Skin epidermis (tissue), 12 donors: Measurements from ENCODE around the gene PITX3.
"Not testable (repeated sequence)": the region's sequence is repeated elsewhere in the genome, so short reads cannot be mapped to it uniquely, and the experiment has no call there.

Experiments used
- H3K27ac ChIP-seq, 21 experiments: fragments of 200-600 bp; sonication (generic) in 11 of 21; one replicate each; pipeline ENCODE4 v1.5.0; 2020; ENCODE audit warnings: mild to moderate bottlenecking in 3 of 21, inconsistent platforms in 2 of 21, moderate library complexity in 2 of 21
- H3K4me3 ChIP-seq, 7 experiments: fragments of 200-600 bp; sonication (generic) in 2 of 7; one replicate each; pipeline ENCODE4 v1.5.0; 2020; ENCODE audit warnings: inconsistent platforms in 2 of 7, mild to moderate bottlenecking in 2 of 7, moderate library complexity in 1 of 7

The PITX3 gene

DNA sequence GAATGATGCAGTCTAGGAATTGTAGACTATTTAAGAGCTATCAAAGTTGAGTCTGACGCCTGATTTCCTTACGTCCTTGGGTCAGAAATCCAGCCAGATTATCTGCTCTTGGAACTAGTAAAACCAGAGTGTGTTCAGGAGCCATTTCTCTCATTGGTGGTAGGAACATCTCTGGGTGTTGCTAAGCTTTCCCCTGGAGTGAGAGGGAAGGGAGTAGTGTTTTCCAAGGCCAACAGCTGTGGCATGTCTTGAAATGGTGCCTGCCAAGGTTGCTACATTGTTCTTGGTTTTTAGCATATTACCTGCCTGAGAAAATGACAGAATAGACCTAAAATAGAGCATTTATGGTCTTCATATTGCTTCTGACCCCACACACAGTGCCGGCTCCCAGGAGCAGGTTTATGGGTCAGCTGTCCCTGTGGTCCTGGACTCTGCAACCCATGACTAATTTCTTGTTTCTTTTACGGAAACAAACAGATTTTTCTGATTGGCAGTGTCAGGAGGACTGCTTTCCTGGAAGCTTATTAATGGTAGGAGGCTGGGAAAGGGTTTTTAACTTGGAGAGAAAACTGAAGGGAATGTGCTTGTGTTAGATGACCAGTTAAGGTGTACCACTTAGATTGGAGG, 21.5 kb upstream of the PITX3 start:
- H3K4me3 ChIP-seq: no peak overlapping the region
- H3K27ac ChIP-seq: no peak overlapping the region

DNA sequence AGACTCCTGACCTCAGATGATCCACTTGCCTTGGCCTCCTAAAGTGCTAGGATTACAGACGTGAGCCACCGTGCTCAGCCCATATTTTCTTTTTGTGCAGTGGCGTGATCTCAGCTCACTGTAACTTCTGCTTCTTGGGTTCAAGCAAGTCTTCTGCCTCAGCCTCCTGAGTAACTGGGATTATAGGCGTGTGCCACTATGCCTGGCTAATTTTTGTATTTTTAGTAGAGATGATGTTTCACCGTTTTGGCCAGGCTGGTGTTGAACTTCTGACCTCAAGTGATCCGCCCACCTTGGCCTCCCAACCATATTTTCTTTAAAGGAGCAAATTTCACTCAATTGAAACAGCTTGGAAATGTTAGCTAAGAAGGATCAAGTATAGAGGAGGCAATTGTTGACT, 20.5 kb upstream of the PITX3 start:
- no peak overlapping the region for H3K4me3 ChIP-seq
- H3K27ac ChIP-seq: no peak overlapping the region

DNA sequence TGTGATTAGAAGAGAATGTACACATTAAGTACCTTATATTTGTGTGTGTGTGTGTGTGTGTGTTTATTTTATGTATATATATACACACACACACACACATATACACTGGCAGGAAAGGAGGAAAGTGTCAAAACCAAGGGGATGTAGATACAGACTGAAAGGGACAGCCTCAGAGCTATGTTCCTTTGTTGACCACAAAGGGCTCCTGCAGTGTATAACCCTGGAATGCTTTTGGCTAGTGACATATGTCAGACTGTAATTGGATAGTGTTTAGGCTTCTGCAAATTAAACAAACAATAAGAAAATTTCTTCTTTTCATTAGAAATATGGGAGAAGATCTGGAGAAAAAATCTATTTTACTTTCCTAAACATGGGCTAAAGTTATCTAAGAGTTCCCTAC, 19.9 kb upstream of the PITX3 start:
- Histone ChIP-seq H3K4me3 (no peak overlapping the region), H3K27ac (no peak overlapping the region)

DNA sequence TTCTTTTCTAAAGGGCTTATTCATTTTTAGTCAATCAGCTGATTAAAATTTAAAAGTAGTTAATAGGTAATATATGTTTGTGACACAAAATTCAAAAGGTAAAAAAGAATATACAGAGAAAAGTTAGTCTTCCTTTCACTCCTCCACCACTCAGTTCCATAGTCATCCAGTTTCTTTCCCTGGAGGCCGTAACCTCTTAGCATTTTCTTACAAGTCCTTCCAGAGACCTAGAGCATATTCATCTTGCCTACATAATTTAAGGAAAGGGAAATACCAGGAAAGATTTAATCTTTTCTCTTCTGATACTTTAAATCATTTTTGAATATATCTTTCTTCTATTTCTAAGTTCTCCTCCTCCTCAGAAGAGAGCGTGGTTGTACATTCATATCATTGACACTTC, 14.1 kb upstream of the PITX3 start:
- no peak overlapping the region for H3K4me3 ChIP-seq
- H3K27ac ChIP-seq: no peak overlapping the region

DNA sequence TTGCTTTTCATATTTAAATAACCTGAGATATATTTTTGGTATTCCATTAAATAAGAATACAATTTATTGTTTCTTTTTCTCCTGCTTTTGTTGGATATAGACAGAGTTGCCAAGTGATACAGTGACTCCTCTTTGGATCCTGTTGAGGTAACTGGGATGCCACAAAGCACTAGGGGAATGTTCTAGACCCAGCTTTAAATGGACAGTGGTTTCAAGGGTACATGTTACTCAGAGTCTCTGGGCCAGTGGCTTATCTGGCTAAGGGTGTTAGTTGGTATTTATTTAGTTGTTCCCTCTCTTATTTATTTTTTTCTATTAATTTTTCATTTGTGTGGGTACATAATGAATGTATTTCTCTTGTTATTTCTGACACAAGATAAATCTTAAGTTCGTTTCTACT, 13.1 kb upstream of the PITX3 start:
- Histone ChIP-seq H3K4me3 (no peak overlapping the region), H3K27ac (no peak overlapping the region)

DNA sequence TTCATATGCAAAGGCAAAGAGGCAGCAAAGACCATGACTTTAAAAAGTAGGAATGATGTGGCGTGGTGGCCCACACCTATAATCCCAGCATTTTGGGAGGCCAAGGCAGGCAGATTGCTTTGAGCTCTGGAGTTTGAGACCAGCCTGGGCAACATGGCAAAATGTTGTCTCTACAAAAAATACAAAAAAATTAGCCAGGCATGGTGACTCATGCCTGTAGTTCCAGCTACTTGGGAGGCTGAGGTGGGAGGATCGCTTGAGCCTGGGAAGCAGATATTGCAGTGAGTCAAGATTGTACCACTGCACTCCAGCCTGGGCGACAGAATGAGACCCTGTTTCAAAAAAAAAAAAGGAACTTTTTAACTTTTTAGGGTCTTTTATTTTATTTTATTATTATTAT, 11.2 kb upstream of the PITX3 start:
- not testable (repeated sequence) for H3K27ac ChIP-seq, H3K4me3 ChIP-seq

DNA sequence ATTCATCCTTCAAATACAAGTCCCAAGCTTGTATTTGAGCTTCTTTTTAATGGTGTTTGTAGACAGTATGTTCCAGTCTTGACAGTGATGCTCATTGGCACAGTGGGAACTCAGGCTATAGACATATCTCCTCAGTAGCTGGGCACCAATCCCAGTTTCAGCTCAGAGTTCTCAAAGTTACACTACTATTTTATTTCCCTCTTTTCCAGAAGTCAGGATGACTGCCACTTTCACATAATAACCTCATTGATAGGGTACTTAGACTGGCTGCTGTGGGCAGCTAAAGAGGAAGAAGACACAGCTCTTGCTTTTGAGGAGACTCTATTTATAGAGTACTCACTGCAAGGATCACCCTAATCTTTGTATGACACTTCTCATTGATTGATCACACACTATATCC, 6.4 kb upstream of the PITX3 start:
- H3K27ac ChIP-seq: no peak overlapping the region
- H3K4me3 ChIP-seq: no peak overlapping the region

DNA sequence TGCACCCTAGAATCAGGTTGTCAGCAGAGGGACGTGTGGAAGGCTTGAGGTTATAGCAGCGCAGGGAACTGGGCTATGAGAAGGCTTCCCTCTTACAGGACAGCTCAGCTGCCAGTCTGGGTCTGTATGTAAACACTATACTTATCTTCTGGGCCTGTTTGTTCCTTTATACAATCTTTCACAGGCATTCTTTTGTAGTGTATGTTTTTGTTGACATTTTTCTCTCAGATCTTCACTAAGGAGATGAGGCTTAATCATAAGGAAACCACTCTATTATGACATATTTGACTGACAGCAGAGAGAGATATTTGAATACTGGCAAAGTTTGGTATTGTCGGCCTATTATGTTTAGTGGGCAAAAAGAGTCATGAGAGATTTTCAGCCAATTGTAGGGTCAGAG, 4.9 kb upstream of the PITX3 start:
- peak overlapping the region in 18 of 21 experiments; percentile 77 to 93 (median 89) for H3K27ac ChIP-seq

DNA sequence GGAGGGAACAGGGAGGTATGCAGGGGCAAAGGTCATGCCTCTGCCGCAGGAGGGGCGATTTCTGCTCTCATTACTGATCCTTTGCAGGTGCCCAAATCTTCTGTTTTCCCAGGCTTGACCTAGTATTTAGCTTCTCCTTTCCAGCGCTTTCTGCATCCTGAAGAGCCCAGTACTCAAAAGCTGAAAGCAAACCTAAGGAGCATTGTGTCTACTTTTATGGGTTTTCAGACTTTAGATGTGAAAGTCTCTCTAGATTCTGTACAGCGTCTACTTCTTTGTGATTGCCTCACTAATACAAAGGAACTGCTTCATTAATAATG, 4.6 kb upstream of the PITX3 start:
- H3K27ac ChIP-seq: peak overlapping the region; percentile 60 to 93 (median 89)
- peak overlapping the region; percentile 59 to 96 (median 79) for H3K4me3 ChIP-seq

More for the DNA sequence above, 4.9 kb upstream of the PITX3 start:
- H3K4me3 ChIP-seq: peak overlapping the region; percentile 59 to 96 (median 79)

DNA sequence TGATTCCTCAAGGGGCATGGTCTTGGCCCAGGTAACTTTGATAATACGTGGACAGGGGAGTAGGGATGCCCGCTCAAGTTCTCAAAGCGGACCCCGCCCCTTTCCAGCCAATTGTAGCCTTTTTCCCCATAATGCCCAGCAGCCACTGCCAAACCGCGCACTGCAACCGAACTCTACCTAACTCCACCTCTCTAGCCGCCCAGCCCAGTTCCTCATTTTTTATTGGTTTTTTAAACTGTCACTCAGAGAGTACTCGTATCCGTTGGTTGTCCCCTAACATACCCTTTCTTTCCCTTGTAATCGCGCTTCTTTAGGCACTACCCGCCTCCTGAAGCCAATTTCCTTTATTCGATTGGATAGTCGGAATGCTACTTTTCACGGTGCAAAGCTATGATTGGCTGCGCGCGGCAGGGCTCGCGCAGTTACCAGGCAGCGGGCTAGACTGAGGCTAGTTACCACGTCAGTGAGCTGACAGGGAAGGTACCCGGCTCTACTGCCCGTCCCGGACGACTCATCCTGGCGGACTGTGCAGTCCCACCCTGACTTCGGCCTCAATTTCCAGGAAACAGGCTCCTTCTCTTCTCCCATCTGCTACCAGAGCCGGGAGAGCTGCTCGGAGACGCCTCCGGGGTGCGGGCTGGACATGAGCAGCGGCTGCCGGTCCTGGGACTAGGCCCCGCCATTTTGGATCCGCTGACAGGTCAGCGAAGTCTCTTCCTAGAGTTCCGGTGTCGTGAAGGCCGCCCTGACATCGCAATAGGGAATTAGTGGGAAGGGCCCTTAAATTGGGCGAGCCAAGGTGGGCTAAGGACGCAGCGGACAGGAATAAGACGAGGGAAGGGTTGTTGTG, 4.0 kb upstream of the PITX3 start, which contains the start of gene GBF1:
GBF1 (plus strand) TSS at position 451 of the 850 bp plus-strand sequence. CDS start 13,407 bp downstream, outside the sequence.
- H3K4me3 ChIP-seq: peak within 1 kb of the TSS; percentile 59 to 96 (median 79)

DNA sequence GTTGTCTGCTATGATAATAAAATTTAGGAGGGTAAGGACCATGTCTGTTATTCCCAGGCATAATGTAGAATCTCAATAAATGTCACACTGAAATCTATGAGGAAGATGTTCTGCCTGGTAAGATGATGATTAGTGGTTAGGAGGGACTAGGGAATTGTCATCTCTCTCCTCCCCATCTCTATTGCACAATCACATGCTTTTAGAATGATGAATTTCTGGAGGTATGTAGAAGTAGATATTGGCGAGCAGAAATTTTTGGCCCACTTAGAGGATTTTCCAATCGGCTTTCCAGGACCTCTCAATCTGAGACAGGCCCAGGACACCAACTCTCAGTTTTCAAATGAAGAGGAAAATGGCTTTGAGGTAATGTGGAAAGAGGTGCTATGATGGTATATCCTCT, 2.0 kb upstream of the PITX3 start:
- H3K4me3 ChIP-seq: no peak overlapping the region
- no peak overlapping the region for H3K27ac ChIP-seq

More for the DNA sequence above, 4.0 kb upstream of the PITX3 start, which contains the start of gene GBF1:
- peak within 1 kb of the TSS; percentile 60 to 93 (median 89) for H3K27ac ChIP-seq

DNA sequence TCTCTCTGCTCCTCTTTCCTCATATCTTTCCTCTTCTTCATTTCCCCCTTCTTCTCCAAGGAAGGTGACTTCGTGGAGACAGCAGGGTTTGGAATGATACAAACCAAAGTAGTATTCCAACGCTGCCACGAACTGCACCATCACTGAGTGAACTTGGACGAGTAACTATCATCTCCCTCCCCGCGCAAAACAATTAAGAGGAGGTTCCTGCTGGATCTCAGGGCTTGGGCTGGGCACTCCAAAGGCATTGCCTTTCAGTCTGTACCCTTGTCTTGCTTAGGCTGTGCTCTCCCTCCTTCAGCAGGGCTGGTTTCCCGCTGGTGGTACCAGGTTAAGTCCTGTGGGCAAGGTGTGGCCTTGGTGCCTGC, 790 bp upstream of the PITX3 start:
- peak overlapping the region in 2 of 21 experiments; percentile 43 to 65 for H3K27ac ChIP-seq
- H3K4me3 ChIP-seq: peak overlapping the region; percentile 26 to 54 (median 45)

DNA sequence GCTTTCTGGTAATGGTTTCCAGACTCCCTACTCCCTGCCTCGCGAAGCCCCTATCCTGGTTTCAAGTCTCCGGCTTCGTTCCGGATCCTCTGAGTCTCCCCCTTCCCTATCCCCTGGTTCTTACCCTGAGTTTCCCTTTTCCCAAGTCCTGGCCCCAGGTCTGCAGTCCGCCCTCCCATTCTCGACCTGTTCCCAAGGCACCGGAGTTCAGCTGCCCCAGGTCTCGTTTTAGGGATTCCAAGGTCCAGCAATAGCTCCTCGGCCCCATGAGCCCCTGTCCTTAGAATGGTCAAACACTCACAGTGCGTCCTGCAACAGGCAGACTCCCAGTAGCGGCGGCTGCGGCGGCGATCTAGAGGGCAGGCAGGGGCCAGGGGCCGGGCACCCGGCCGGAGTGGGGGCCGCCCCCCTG, 274 bp downstream of the PITX3 start:
- Histone ChIP-seq H3K4me3 (peak overlapping the region; percentile 26 to 54 (median 45)), H3K27ac (no peak overlapping the region)

DNA sequence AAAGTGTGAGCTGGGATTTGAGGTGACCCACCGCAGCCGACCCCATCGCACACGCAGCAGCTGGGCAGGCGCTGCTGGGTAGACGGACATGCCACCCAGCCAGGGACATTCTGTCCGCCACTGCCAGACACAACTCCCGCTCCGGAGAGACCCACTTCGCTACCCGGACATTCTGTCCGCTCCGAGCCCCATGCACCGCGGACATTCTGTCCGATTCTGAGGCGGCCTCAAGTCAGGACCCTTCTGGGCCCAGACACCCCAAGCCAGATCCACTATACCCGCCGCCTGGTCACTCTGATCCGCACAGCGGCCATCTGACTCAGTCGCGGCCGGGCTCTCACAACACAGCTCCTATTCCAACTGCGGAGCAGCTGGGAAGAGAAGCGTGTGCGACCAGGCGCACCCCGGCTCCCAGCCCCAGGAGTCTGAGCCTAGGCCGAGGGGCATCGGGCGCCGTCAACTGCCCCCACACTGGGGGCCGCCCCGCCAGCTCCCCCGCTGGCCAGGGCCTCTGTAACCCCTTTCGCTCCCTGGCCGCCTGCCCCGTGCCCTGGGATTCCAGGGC, 763 bp downstream of the PITX3 start:
- Histone ChIP-seq H3K4me3 (peak overlapping the region; percentile 26 to 54 (median 45)), H3K27ac (no peak overlapping the region)

DNA sequence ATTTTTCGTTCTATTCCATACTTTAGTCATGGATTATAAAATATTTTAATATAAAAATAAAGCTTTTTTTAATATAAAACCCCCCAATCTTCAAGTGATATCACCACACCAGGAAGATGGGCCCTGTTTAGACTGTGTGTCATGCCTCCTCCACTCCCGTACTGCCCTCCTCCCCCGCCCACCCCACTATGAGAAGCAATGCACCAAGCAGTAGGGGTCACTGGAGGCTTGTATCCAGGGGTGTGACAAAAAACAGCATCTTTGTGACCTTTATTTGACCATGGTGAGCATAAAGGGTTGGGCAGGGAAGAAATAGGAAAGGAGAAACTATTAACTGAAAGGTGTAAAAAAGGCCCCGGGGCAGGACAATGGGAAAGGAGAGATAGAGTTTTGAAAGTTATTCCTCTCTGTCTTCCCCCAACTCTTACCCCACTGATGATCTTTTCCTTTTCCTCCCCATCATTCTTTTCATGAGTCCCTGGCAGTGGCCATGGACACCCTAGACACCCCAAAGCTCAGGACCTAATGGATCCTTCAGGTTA, 3.5 kb downstream of the PITX3 start:
- no peak overlapping the region for H3K4me3 ChIP-seq
- no peak overlapping the region for H3K27ac ChIP-seq

DNA sequence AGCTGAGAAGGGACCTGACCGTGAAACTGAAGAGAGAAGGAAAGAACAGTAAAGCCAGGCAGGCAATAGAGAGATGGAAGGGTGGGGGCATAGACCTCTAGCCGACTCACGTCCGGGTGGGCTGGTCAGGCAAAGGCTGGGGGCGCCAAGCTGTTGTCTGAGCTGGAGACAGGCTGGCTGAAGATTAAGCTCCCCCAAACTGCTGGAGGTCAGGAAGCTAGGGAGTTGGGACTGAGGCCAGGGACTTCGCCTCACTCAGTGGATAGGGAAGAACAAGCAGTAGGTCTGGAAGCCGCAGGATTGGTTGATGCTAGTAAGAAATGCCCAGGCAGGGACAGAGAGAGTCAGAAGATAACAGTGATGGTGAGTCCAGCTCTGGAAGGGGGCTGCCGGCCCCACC, 5.3 kb downstream of the PITX3 start:
- no peak overlapping the region for H3K4me3 ChIP-seq
- no peak overlapping the region for H3K27ac ChIP-seq

DNA sequence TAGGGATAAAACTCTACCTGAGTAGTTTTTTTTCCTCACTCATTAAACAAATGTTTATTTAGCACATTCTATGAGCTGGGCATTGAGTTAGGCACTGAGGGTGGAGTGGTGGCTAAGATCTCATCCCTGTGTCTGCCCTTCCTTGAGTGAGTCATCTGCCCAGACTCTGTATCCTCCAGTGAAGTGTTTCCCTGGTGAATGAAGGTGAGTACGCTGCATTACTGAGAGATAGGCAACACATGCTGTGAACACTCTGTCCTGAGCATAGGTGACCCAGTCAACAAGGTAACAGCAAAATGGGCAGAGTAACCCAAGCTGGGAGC, 5.8 kb downstream of the PITX3 start:
- H3K4me3 ChIP-seq: no peak overlapping the region
- H3K27ac ChIP-seq: no peak overlapping the region

DNA sequence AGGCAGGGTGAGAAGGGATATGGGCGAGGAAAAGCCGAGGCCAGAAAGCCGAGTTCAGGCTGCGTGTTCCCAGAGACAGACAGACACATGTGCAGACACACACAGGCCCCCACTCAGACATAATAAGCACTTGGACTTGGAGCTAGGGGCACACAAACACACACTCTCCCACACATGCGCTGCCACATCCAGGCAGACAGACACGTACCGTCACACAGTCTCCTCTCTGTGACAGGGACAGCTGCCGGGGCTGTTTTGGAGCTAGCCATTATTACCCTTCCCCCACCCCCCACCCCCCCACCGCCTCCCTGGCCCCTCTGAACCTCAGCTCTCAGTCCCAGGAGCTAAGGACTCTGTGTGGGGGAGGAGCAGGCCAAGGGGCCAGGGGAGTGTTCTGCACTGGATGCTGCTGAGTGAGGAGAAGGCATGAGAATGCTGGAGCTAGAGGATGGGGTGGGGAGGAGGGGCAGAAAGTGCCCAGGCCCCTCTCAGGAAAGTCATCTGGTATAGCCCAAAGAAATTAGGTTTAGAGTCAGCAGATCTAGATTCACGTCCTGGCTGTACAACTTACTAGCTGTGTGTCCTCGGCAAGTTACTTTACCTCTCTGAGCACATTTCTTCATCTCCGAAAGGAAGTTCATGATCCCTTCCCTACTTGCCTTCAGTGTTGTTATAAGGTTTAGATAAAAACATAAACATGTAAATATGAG, 6.3 kb downstream of the PITX3 start:
- no peak overlapping the region for H3K27ac ChIP-seq
- H3K4me3 ChIP-seq: no peak overlapping the region

DNA sequence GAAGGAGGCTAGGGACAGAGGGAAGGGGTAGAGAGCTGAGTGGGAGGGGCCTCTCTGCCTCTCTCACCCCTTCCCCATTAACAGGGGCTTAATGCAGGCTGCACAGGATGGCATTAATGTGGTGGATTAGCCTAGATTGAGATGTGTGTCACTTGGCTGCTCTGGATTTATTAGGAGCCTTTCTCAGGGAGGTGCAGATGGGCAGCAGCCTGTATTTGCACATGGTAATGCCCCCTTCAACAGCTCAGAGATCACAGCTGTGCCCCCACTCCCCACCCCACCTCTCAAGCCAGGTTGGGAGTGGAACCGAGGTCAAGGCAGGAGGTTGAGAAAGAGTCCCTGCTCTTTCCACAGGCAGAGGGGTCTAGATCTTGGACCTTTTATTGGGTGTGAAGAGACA, 7.3 kb downstream of the PITX3 start:
- no peak overlapping the region for H3K4me3 ChIP-seq
- no peak overlapping the region for H3K27ac ChIP-seq
